Dermis microvascular lymphatic vessel endothelial cell (primary cell): ENCODE results near the gene PPP1R9B. TPM values are rescaled to one million over a fixed set of nuclear protein-coding genes. Genes with fewer than 3 reads are reported as not detected.

Source experiments
- DNase-seq, 2 donors: peaks; one replicate each; pipeline versions ENCODE4 v3.0.0 to v3.0.0-alpha.2; 2010; ENCODE audit warnings: low read depth in 2 of 2
- total RNA-seq: library from RNA; depleted of rRNA; stranded (reverse); fragments of >200 nt; gene quantifications from 2 replicates; pipeline ENCODE4 v1.2.1, GENCODE V29; 2014

PPP1R9B gene
- total RNA-seq, 1 donor from 2014 or later: 21.3 TPM

DNA sequence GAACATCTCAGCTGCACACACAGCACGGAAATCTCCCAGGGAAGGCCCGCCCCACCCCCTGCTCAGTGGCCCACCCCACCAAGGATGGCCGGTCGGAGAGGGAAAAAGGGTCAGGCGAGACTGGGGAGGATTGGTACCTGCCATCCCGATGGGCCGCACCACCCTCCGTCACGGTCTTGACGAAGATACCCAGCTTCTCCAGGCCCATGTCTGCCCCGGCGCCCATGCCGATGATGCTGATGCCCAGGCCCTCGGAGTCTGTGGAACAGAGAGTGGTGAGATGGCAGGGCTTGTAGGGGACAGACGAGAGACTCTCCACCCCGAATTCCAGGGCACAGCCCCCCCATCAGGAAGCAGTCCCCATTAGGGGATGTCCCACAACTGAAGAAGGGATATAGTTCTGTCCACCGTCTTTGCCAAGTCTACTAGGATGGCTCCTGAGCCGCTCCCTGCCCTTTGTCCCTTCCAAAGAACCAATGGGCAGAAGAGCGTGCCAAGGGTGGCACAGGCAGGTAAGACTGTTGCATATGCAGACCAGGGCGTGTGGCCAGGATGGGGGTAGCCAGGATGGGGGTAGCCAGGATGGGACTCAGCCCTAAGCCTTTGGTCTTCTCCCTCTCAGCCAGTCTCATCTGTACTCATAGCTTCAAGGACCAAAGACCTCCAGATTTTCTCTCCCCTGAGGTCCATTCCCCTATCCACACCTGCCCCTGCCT is 6.9 kb downstream of the PPP1R9B start:
- no peak for DNase-seq

DNA sequence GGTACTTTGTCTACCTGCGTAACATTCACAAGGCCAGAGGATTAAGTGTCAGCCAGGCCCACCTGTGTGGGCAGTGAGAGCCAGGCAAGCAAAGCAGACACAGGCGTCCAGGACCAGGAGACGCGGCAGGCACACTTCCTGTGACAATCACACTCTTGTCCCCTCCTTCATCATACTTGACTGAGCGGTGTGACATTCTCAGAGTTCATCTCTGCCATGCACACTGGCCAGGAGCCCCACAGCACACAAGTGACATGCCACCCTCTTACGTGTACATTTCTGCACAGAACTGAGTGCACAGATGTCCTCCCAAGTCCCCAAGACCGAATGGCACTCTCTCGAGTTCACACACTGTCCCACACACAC is 8.7 kb downstream of the PPP1R9B start:
- no peak for DNase-seq

DNA sequence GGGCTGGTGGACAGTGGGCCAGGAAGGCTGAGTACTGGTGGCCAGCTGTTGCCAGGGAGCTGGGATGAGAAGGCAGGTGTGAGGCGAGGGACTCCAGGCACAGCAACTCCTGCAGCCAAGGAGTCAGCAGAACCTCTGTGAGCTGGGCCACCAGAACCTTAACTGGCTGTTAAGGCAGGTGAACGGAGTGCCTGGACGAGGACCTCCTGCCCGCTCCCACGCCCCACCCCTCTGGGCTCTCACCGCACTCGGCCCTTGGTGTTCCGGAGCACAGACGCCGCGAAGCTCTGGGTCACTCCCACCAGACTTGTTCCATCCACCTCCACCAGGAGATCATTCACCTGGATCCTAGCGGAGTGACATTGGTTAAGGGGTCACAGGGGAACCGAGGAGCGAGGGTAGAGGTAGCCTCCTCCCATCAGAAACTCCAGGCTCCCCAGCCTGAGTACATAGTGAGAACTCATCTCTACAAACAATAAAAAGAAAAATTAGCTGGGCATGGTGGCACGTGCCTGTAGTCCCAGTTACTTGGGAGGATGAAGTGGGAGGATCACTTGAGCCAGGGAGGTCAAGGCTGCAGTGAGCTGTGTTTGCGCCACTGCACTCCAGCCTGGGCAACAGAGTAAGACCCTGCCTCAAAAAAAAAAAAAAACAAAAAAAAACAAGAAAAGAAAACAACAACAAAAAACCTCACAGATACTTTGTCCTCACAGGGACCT is 9.3 kb downstream of the PPP1R9B start:
- DNase-seq: no peak

DNA sequence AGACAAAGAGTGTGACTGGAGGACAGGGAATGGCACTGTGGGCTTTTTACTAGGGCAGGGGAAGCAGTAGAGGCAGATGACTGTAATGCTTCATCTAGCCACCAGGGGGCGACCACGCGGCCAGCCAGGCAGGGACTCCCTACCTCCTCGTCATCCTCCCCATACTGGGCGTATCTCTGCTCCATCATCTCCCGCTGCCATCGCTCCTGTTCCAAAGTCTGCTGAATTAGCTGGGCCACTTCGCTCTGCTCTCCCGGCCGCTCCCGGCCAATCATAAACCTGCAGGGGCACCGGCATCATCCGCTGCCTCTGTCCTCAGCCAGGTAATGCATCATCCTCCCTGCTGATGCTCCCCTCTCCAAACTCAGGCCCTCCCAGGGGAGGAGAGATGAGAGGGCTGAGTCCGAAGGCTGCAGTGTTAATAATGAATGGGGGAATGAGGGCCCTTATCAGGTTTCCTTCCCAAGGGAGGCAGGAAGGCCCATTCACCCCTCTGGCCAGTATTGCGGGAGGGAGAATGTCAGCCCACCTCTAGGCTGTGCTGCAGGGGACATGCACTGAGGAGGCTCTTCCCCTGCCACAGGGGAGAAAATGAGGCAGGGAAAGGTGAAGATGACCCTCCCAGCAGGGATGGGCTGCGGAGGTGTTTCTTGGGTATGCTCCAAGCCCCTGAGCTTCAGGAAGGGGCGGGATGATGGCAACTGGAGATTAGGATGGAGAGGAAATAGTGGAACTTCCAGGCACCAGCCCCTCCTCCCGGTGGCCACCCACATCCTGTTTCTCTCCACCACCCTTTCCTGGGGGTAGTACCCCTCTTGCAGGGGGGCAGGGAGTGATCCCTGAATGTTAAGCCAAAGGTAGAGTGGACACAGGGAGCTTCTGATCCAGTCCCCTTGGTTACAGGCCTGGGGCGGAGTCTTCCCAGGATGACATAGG is 10.3 kb downstream of the PPP1R9B start:
- DNase-seq: peak; percentile 64 to 84

DNA sequence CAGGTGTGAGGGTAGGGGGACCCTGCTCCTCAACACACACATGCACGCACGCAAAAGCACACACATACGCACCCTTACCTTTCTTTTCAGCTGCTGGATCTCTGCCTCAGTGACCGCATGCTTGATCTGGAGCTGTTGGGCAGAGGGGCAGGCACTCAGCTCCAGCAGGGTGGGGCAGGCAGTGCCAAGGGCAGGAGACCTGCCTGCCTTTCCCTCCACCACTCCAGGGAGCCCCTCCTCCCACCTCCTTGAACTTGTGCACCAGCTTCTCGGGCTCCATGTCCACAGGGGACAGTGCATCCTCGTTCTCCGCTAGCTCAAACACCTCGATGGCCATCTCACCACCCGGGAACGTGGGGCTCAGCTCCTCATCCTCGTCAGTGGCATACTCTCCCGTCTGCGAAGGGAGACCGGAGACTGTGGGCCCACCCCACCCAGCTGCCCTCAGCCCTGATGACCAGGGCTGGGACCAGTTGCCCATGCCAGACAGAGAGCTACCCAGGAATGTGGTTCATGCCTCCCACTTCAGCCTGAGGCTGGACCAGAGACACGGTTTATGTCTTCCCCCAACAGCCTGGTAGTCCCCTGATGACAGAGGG is 11.2 kb downstream of the PPP1R9B start:
- no peak for DNase-seq

DNA sequence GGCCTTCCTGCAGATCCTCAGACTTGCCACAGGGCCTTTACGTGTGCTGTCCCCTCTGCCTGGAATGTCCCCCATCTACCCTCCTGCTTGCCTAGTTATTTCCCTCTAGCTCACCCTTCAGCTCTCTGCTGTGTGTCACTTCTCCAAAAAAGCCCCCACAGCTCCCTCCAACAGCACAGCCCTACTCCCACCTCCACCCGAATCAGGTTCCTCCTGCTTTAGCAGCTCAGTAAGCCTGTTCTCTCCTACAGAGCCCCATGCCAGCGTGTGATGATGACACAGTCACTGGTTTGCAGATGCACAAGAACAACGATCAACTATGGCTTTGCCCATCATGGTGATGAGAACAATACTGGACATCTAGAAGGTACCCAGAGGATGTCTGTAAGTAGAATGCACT is 13.4 kb downstream of the PPP1R9B start:
- no peak for DNase-seq

DNA sequence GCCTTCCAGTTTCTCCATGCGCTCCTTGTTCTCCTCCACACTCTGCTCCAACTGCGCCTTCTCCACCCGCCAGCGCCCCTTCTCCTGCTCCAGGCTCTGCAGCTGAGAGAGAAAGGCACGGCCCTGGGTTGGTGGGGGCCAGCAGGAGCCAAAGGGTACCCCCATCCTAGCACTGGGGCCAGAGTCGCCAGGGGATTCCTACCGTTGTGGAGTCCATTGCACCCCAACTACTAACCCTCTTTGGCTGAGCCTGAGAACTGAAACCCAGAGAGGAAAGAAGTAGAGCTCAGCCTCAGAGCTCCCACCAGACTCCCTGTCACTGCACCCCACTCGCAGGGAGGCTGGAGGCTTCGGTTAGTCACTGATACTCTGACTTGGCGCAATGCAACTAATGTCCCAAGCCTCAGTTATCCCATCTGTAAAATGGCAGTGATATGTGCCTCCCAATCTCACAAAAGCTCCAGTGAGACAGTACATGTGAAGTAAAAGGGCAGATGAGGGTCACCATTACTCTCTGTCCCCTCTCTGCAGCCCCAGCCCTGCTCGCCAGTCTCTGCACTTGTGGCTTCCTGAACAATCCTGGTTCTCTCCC is 14.3 kb downstream of the PPP1R9B start:
- DNase-seq: no peak

DNA sequence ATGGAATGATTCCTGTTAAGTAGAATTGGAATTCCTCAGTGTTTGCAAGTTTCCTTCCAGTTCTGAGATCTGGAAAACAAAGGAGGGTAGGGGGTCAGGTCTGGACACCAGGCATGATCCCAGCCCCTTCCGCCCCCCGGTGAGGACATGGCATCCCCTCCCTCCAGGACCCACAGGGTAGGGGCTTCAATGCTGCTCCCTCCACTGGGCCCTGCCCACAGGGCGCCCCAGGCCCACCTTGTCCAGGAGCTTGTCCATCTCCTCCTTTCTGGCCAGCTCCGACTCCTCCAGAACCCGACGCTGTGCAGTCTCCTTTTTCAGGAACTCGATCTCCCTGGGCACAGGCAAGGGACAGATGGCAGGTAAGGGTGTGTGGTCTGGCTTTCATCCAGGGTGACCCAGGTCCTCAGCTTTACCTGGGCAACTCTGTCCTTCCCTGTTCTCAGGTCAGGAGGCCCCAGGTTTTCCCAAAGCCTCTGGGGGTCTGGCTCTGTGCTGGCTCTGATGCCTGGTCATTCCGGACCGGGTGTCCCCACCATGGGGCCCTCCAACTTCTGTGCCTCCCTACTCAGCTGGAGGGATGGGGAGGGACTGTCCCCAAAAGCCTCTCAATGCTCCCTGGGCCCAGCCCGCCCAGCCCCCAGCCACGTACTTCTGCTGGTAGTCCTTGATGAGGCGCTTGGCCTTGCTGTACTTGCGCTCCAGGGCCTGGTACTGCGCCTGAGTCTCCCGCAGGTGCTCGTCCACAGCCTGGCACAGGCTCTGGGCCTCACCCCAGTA is 15.0 kb downstream of the PPP1R9B start:
- no peak for DNase-seq

DNA sequence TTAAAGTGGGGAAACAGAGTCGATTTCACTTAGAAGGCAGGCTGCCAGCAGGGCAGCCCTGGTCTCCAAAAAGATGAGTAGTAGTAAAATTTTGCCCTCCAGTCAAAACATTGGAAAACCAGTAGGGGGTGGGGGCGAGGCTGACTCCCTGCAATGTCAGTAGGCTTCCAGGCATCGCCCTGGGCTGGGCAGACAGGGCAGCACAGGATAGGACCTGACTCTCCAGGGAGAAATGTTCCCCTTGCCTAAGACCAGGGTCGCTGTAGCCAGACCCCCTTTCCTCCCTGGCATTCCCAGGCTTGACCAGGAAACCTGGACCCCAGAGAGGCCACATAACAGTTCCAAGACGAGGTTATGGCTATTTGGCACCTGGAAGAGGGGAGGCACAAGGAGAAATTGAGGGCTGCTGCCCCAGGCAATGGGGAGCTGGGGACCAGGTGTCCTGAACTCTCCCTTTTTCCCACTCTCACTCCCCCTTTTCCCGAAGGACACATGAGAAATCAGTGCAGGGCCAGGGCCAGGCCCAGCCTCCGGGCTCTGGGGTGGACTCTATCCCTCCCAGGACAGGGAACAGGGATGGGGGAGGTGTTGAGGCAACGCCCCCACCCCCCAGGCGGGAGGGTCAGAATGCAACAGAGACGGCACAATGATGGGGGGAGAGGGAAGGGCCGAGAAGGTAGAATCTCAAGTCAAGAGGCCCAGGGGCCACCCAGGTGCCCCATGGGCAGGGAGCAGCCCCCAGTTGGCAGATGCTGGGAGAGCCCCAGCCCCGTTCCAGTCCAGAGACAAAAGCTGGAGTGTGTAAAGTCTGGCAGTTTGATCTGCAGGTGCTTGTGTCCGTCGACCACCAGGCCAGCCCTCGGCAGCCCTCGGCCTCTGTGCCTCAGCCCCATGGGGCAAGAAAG is 16.0 kb downstream of the PPP1R9B start:
- no peak for DNase-seq

DNA sequence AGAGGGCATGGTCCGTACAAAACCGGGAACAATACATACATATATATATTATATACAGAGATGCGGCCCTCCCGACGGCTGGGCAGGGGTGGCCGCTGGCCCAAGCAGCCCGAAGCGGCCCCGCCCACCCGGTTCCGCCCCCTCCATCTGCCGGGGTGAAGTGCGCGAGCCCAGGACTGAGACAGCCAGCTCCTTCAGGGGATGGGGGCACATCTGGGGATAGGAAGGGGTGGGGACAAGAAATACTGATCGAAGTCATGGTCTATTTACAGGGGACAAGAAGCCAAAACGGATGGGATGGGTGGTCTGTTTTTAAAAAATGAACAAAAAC is 16.7 kb downstream of the PPP1R9B start:
- no peak for DNase-seq

DNA sequence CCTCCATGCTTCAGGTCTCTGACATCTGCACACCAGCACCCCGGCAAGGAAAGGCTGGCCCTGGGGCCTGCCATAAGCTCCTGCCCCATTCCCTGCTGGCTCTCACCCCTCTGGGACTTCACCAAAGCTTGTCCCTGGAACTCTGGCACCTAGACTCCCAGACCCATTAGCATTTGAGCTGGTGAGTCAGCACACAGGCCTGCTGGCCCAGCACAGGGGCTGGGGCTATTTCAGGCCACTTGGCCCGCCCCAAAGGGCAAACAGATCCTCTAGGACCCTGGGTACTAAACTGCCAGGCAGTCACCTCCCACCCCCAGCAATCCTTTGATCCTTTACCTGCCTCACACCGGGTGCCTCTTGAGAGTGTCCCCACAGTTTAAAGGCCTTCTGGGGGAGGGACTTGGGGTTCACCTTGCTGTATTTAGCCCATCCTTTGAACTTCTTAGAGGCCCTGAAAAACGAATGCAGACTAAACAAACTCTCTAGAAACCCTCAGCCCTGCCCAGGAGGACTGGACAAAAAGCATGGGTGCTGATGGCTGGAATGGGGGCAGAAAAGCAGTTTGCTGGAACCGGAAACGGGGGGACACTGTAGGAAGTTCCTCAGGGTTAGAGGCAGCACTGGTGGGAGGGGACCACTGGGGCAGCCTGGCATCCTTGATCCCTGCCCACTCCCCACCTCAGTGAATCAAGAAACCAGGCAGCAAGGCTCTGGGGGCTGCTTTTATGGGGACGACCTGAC is 17.3 kb downstream of the PPP1R9B start:
- DNase-seq: no peak

DNA sequence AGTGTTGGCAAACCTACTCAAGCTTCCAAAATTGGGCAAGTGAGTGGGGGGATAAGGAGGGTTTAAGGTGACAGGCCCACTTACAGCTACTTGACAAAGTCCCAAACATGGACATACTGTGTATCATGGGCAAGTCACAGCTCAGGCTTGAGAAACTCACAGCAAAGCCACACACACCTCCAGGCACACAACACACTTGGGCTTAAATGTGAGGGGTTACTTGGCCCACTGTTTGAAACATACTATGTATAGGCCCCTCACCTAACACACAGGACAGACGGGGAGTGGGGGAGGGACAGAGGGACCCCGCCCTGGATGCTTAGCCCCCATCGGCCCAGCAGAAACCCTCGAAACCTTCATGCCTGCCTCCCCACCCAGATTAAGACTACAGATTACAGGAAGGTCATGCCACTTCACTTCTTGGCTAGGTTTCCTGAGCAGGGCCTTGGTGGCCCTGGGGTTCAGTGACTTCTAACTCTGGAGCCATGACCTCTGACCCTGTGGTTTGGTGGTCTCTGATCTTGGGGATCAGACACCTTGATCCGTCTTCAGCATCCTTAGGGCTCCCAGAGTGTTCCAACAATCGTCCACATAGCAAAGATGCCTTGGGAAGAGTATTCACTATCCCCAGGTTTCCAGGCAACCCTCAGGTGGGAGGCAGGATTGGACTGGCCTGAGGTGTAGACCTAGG is 18.2 kb downstream of the PPP1R9B start:
- no peak for DNase-seq

DNA sequence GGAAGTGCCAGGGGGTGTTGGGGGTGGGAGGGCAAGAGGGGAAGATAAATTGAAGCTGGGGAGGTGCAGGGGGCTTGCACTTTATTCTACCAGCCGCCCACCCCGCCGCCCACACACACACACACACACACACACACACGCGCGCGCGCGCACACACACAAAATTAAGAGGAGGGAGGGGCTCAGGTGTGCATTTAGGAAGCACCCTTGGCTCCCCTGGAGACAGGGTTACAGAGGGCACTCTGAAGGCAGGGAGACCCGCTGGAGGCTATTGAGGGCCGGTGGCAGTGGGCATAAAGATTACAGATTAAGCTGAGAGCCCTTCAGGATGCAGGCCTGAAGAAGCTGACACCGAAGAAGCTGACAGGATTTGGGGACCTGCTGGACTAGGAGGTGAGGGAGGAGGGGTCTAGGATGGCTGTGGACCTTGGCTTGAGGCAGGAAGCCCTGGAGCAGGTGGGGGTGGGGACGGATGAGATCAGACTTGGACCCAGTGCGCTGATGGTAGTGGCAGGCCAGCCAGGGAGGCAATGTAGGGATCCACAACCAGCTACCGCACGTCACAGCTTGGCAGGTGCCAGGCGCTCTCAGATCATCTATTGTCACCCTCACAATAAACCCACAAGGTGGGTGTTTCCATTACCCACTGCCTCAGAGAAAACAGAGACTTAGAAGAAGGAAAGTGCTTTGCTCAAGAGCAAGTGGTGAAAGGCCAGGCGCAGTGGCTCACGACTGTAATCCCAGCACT is 19.7 kb downstream of the PPP1R9B start:
- DNase-seq: no peak

DNA sequence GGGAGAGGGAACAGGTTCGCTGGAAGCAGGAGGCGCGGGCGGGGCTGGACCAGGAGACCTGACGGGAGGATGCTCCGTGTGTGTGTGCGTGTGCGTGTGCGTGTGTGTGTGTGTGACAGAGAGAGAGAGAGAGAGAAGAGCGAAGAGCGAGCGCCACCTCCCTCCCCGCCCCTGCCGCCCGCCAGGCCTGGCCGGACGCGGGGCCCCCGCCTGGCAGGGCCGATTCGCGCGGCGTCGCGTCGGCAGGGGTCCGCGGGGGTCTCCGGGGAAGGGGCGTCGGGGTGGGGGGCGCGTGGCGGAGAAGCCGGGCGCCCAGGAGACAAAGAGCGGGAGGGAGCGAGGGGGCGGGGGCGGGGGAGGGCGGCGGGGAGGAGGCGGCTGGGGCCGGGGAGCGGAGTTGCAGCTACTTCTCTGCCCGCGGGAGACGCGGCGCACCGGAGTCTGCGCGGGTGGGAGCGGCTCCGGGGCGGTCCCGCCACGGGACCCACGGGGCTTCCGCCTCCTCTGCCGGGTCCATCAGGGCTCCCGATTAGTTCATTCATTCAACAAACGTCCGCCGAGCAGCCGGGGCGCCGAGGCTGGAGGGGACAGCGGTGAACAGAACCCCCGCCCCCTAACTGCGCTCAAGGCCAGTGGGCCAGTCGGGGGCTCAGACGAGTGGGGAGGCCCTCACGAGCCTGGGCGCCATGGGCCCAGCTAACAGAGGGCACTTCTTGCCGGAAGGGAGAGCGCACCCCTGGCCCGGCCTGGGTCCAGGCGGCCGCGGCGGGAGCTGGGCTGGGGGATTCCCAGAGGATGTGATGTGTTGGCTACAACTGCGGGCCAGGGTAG is 20.5 kb downstream of the PPP1R9B start, which contains the start of gene SAMD14:
TSS of gene SAMD14 (minus strand) at position 433 of the 831 bp plus-strand sequence. CDS start 5,201 bp downstream, outside the sequence.
- DNase-seq: peak; percentile 26 to 63

DNA sequence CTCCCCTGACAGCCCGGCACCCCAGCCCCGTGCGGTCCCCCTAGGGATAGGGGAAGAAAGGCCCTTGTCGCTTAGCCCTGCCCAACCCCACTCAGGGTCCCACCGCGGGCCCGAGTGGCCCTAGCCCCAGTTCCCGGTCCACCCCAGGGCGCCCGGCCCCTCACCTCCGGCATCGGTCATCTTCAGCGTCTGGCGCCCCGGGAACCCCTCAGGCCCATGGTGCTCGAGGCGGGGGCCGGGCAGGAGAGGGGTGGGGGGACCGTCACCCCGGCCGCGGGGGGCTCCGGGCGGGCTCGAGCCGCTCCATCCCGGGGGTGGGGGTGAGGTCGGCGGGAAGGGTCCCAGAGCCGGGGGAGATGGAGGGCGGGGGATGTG is 21.1 kb downstream of the PPP1R9B start:
- DNase-seq: no peak
